Germinal center (tissue), 1 donor: ENCODE results near the gene OR1A2.
"Not testable (repeated sequence)": the region's sequence is repeated elsewhere in the genome, so short reads cannot be mapped to it uniquely, and the experiment has no call there.

Source experiments
- DNase-seq: peaks from one replicate; pipeline ENCODE4 v3.0.0; 2012; ENCODE audit warnings: mixed read lengths, low spot score

Gene OR1A2

GRCh38 chr17:3197219-3197618 is at the start of gene OR1A2:
OR1A2 (plus strand) TSS chr17:3197519; CDS start chr17:3197519, 0 bp downstream.
- DNase-seq: no peak

- no peak for DNase-seq
These were observed 40.1 kb upstream of the OR1A2 start for GRCh38 chr17:3157218-3157617.

- DNase-seq: peak; percentile 37
These were observed 29.7 kb upstream of the OR1A2 start for GRCh38 chr17:3167574-3167973.

- DNase-seq: no peak
These were observed 7.4 kb upstream of the OR1A2 start for GRCh38 chr17:3189961-3190360.

- no peak for DNase-seq
These were observed 10.0 kb downstream of the OR1A2 start, which contains the start of gene OR1A1 for GRCh38 chr17:3207367-3207766. OR1A1 (plus strand) TSS chr17:3207667; CDS start chr17:3215621, 7,954 bp downstream.

GRCh38 chr17:3208484-3208883 is 11.2 kb downstream of the OR1A2 start:
- no peak for DNase-seq

- no peak for DNase-seq
These were observed 15.7 kb downstream of the OR1A2 start for GRCh38 chr17:3213001-3213400.

GRCh38 chr17:3213587-3213986 is 16.3 kb downstream of the OR1A2 start:
- DNase-seq: no peak

- DNase-seq: not testable (repeated sequence)
These were observed 22.7 kb downstream of the OR1A2 start for GRCh38 chr17:3219978-3220377.

- no peak for DNase-seq
These were observed 24.5 kb downstream of the OR1A2 start for GRCh38 chr17:3221850-3222249.

GRCh38 chr17:3222505-3222904 is 25.2 kb downstream of the OR1A2 start:
- DNase-seq: no peak

GRCh38 chr17:3224721-3225352 is 27.5 kb downstream of the OR1A2 start:
- not testable (repeated sequence) for DNase-seq

GRCh38 chr17:3232300-3232699 is 35.0 kb downstream of the OR1A2 start:
- not testable (repeated sequence) for DNase-seq

GRCh38 chr17:3238685-3239084 is 41.4 kb downstream of the OR1A2 start:
- DNase-seq: not testable (repeated sequence)

- not testable (repeated sequence) for DNase-seq
These were observed 43.7 kb downstream of the OR1A2 start for GRCh38 chr17:3241044-3241443.

GRCh38 chr17:3244841-3245240 is 47.5 kb downstream of the OR1A2 start:
- DNase-seq: not testable (repeated sequence)
